NK-92 (cell line): Measurements from ENCODE around the gene GRID1.

ENCODE experiments used
- DNase-seq: peaks from one replicate; lab custom pipeline; 2025; ENCODE audit not compliant: unreplicated experiment; lab: John Stamatoyannopoulos, UW

Gene GRID1

GRCh38 chr10:85916286-85916685 lies 450.3 kb downstream of the GRID1 start:
- no peak for DNase-seq

- DNase-seq, result no peak
Observed at GRCh38 chr10:85915245-85915846, 451.2 kb downstream of the GRID1 start.

DNA sequence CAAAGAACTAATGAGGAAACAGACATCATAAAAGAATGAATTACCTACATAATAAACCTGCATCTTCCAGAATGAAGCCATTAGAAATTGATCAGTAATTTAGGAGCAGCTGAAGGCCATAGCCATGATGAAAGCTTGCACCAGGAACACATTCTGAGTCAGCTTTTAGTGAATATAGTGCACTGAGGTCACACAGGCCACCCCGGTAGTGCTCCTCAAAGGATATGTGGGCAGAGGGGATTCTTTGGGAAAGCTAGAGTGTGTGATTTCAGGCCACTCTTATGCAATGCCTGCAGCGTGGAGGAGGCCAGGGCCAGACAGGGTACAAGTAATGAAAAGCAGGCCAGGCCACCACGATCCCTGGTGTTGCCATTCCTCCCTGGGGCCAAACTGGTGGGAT lies 451.9 kb downstream of the GRID1 start:
- no peak for DNase-seq

DNA sequence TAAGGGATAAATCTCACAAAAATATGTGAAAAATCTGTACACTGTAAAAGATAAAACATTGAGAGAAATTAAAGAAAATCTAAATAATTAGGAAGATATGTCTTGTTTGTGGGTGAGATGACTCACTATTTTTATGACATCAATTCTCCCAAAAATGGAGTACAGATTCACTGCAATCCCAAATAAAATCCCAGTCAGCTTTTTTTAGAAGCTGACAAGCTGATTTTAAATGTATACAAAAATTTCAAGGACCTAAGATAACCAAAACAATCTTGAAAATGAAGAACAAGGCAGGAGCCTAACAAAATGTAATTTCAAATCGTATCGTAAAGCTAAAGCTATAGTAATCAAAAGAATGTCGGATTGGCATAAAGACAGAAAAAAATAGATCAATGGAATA lies 458.1 kb downstream of the GRID1 start:
- DNase-seq, result no peak

GRCh38 chr10:85902051-85902450 lies 464.5 kb downstream of the GRID1 start:
- no peak for DNase-seq

DNA sequence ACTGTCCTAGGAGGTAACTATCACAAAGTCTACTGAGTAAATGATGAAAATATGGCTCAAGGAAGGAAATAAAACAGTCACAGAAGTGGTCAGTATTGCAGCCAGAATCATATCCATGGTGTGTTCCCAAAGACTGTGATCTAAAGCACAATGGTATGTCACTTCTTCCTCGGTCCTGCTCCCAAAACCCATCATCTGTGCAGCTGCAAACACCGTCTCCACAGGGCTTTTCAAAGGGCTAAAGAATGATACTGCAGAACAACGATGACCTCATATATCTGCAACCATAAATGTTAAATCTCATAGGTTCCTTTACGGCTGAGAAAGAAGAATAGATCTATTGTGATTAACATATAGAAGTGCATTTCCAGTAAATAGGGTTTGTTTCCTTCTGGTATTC lies 465.0 kb downstream of the GRID1 start:
- no peak for DNase-seq

- DNase-seq, result no peak
Observed at GRCh38 chr10:85900487-85900886, 466.1 kb downstream of the GRID1 start.

DNA sequence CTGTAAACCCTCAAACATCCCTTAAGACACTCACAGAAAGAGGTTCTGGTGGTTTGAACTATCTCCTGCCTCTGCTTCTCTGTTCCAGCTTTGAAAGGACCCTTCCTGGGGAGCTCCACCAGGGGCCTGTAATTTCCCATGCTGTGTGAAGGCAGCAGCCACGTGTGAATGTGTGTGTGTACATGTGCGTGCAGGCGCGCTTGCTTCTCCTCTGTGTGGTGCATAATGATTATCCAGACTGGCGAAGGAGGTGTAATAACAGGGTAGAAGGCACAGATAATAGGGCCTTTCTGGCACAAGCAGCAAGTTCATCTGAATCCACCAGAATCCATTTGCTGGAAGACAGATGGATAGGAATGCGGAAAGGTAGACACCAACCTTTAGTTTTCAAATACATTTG lies 466.5 kb downstream of the GRID1 start:
- no peak for DNase-seq

DNA sequence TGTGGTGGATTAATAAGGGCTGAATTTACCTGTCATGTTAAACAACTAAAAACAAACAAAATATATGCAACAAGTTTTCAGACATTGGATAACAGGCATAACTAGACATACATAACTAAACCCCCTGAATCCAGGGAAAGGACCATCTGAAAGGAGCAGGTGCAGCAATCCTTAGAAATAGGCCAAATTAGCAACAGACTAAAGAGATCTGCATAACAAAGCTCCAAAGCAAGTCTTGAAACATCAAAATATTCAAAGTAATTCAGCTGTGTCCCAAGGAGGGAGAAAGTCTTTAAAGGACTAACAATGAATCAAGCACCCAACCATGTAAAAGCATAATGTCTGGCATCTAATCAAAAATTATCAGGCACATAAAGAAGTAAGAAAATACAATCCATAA lies 475.1 kb downstream of the GRID1 start:
- no peak for DNase-seq

DNA sequence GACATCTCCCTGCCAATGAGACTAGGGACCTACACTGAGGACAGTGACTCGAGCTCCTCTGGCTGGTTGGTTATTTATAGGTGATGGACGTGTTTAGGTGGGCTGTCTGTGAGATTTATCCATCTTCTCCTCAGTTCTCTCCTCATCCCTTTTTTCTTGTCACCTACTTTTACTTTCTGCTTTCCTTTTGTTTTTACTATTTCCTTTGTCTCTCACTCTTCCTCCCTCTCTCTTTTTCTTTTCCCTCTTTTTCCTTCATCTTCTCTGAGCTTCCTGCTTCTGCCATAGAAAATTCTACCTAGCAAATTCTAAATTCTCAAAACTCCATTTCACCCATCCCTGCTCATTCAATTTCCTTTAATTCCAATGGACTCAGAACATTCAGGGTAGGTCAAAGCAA lies 478.0 kb downstream of the GRID1 start:
- DNase-seq, result no peak

DNA sequence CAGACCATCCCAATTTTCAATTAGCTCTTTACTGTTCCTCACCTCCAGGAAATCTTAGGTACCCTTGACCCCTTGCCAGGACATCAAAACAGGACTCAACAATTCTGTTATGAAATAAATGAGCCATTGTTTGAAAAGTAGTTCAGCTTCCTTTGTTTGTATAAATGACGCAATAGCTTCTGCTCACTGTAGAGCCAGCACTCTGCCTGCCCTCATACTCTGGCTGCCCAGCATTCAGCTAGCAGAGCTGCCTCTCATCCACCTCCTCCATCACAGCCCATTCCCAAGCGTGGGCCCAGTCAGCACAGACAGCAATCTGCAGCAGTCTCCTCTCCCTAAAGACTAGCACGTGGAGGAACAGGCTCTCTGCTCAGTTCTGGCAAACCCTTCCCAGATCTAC lies 478.6 kb downstream of the GRID1 start:
- no peak for DNase-seq

DNA sequence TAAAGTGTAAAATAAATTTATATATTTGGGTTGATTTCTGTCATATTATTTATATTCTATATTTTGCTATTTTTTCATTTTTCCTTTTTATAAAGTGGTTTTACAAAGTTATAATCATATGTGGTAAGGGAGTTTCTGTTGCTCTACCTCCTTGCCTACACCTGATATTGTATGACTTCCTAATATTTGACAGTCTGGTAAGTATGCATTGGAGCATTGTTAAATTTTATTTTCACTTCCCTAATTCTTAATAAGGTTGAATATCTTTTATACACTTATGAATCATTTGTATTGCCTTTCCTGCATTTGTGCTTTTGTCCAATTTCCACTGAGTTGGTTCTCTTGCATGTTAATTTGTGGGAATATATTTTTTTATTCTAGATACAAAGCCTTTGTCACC lies 492.4 kb downstream of the GRID1 start:
- DNase-seq, result no peak

GRCh38 chr10:85873063-85873462 lies 493.5 kb downstream of the GRID1 start:
- DNase-seq, result no peak

- no peak for DNase-seq
Observed at GRCh38 chr10:85868627-85869499, 497.7 kb downstream of the GRID1 start.

DNA sequence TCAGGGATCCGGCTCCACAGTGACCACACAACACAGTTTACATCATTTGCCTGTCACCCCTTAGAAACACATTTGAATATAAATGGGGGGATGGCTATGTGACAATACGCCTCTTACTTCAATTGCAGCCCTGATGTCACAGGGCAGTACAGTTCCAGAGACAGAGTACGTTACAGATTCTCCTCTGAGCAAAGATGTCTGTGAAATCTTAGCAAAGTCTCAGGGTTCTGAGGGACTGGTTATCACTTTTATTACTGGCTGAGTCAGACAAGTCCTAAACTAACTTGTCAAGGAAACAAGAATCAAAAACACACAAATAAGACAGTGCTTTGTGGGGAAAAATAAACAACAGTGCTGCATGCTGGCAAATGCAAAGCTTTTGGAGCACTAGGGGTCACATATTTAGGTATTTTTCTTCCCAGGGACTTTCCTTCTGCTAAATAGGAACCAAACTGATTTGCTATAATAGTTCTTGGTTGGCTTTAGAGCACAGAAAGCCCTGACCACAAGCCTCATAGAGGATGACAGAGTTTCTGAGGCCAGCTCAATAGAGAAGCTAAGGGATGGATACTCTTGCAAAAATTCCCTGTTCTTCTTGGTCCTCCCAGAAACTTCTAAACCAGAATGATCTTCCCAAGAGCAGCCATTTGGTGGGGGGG lies 501.6 kb downstream of the GRID1 start:
- no peak for DNase-seq

DNA sequence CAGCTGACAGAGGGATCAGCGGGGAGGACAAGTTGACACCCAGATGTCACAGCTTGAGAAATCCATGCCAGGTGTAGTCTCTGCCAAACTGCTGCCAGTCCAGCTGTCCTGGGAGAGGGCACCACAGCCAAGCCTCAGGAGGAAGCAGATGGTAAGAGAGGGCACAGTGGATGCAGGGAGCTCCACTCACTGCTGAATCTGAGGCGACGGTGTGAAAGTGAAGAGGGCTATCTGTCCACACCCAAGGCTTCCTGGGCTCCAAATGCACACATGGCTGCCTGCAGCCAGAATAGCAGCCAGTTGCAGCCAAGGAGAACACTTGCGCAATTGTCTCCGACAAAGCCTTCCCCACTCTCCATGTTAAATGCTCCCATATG lies 502.4 kb downstream of the GRID1 start:
- no peak for DNase-seq

DNA sequence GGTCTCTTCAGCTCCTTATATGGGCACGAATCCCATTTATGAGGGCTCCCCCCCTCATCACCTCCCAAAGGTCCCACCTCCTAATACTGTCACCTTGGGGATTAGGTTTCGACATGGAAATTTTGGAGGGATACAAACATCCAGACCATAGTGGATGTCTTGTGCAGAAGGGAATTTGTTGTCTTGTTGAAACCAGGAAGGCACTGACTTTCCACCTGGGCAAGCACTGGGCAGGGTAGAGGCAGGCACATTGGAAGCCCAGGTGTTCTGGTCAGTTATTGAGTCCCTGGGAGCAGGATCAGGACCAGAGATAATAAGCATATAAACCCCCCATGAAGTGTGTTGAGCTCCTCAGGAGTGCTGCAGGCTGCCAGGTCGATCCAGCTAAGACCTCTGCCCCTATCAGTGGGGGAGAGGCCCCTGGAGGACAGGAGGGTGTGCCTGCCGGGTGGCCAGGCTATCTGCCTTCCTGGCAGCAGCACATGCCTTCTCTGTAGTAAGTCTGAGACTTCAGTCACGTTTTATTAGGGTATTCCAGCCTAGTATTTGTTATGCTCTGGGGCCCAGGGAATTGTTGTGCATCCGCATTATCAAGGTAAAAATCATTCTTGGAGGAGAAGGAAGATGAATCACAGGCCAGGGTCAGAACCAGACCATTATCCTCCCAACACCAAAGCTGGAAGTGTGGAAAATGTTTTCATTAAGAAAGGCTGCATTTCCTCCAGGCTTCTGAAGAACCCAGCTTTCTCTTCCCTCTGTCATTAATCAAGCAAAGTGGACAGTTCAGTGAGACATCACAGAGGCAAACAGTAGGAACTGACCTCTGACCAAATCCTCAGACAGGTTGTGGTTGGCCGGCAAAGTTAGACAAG lies 503.1 kb downstream of the GRID1 start:
- no peak for DNase-seq

- no peak for DNase-seq
Observed at GRCh38 chr10:85862771-85863170, 503.8 kb downstream of the GRID1 start.

- no peak for DNase-seq
Observed at GRCh38 chr10:85861513-85862197, 504.9 kb downstream of the GRID1 start.

DNA sequence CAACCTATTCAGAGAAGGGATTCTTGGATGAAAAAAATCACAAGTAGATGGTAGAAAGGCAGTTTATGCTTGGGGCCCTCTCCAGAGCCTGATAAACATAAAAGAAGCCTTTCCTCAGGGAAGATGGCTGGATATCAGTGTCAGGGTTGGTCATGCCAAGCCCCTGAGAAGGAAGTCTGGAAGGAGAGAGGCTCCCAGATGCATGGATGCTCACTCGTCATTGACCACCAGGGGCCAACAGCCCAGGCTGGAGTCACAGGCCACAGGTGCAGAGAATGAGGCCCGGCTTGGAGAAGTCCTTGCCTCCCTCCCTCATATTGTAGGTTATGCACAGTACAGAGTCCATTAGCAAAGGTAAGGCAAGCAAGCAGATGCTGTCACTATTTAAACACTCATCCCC lies 506.7 kb downstream of the GRID1 start:
- no peak for DNase-seq
